Ishikawa (cell line): ENCODE results near the gene DECR2.

Experiments
- CEBPB ChIP-seq: IDR thresholded peaks from 2 replicates; pipeline ENCODE4 v1.6.1; 2012
- CREB1 ChIP-seq: IDR thresholded peaks from 2 replicates; pipeline ENCODE4 v1.6.1; 2012; ENCODE audit warnings: low read depth
- EGR1 ChIP-seq: IDR thresholded peaks from 2 replicates; pipeline ENCODE4 v1.6.1; 2012
- EP300 ChIP-seq: IDR thresholded peaks from 2 replicates; pipeline ENCODE4 v1.6.1; 2012; ENCODE audit warnings: borderline replicate concordance
- FOXM1 ChIP-seq: IDR thresholded peaks from 2 replicates; pipeline ENCODE4 v1.6.1; 2012; ENCODE audit warnings: low read depth, borderline replicate concordance
- NFIC ChIP-seq: IDR thresholded peaks from 2 replicates; pipeline ENCODE4 v1.6.1; 2012
- RAD21 ChIP-seq: IDR thresholded peaks from 2 replicates; pipeline ENCODE4 v1.6.1; 2012; ENCODE audit warnings: low read depth
- TAF1 ChIP-seq: IDR thresholded peaks from 2 replicates; pipeline ENCODE4 v1.6.1; 2012; ENCODE audit warnings: low read depth, mild to moderate bottlenecking
- TCF12 ChIP-seq: IDR thresholded peaks from 2 replicates; pipeline ENCODE4 v1.6.1; 2012; ENCODE audit warnings: low read depth
- TEAD4 ChIP-seq: IDR thresholded peaks from 2 replicates; pipeline ENCODE4 v1.6.1; 2012
- YY1 ChIP-seq: IDR thresholded peaks from 2 replicates; pipeline ENCODE4 v1.6.1; 2012; ENCODE audit warnings: low read depth
- ZBTB7A ChIP-seq: IDR thresholded peaks from 2 replicates; pipeline ENCODE4 v1.6.1; 2012; ENCODE audit warnings: low read depth
- TF ChIP-seq, protein P1 (sequence below): IDR thresholded peaks from 2 replicates; pipeline ENCODE4 v1.6.1; 2012
- TF ChIP-seq, protein P2 (sequence below): IDR thresholded peaks from 2 replicates; pipeline ENCODE4 v1.6.1; 2012
- TF ChIP-seq, protein P3 (sequence below): IDR thresholded peaks from 2 replicates; pipeline ENCODE4 v1.6.1; 2012; ENCODE audit warnings: low read depth, mild to moderate bottlenecking

Gene DECR2, protein sequence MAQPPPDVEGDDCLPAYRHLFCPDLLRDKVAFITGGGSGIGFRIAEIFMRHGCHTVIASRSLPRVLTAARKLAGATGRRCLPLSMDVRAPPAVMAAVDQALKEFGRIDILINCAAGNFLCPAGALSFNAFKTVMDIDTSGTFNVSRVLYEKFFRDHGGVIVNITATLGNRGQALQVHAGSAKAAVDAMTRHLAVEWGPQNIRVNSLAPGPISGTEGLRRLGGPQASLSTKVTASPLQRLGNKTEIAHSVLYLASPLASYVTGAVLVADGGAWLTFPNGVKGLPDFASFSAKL

DNA sequence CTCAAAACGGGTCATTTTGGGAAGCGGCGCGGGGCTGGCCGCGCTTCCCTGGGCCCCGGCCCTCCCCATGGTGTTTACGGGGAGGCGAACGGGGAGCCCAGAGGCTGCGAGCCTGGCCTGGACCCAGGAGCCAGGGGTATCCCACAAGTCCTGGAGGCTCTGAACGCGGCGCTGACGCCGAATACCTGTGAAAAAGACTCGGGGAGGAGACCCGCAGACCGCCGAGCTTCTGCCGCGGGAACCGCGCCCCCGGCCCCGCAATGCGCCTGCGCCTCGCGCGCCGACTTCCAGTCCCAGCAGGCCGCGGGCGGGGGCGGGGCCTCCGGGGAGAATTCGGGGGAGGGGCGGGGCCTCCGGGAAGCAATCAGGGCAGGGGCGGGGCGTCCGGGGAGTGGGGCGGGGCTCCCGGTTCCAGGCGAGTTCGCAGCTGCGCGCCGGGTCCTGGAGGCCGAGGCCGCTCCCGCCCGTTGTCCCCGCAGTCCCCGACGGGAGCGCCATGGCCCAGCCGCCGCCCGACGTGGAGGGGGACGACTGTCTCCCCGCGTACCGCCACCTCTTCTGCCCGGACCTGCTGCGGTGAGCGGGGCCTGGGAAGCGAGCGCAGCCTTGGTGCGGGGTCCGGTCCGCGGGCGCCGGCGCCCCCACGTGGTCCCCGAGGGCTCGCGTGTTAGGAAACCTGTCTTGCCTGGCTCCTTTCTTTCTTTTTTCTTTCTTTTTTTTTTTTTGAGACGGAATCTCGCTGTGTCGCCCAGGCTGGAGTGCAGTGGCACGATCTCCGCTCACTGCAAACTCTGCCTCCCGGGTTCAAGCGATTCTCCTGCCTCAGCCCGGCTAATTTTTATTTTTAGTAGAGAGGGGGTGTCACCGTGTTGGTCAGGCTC, at the start of gene DECR2:
DECR2 (plus strand) TSS at position 418 of the 881 bp plus-strand sequence; CDS start at position 497, 79 bp downstream.
- TF ChIP-seq RAD21 (peak; percentile 19; the same call in 1 of the 2 replicates), YY1 (0 out of 2 replicates have a peak, but pooled peaks have one; percentile 56), EP300 (no peak), ZBTB7A (peak; percentile 9; the same call in 1 of the 2 replicates), TAF1 (peak; percentile 39), TEAD4 (no peak), FOXM1 (no peak), EGR1 (no peak), TCF12 (0 out of 2 replicates have a peak, but pooled peaks have one; percentile 21), NFIC (no peak), CEBPB (no peak), CREB1 (no peak)
- TF ChIP-seq, protein P1, sequence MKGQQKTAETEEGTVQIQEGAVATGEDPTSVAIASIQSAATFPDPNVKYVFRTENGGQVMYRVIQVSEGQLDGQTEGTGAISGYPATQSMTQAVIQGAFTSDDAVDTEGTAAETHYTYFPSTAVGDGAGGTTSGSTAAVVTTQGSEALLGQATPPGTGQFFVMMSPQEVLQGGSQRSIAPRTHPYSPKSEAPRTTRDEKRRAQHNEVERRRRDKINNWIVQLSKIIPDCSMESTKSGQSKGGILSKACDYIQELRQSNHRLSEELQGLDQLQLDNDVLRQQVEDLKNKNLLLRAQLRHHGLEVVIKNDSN, result peak; percentile 69
- TF ChIP-seq, protein P2, sequence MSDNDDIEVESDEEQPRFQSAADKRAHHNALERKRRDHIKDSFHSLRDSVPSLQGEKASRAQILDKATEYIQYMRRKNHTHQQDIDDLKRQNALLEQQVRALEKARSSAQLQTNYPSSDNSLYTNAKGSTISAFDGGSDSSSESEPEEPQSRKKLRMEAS, result peak; percentile 85
- TF ChIP-seq, protein P3, sequence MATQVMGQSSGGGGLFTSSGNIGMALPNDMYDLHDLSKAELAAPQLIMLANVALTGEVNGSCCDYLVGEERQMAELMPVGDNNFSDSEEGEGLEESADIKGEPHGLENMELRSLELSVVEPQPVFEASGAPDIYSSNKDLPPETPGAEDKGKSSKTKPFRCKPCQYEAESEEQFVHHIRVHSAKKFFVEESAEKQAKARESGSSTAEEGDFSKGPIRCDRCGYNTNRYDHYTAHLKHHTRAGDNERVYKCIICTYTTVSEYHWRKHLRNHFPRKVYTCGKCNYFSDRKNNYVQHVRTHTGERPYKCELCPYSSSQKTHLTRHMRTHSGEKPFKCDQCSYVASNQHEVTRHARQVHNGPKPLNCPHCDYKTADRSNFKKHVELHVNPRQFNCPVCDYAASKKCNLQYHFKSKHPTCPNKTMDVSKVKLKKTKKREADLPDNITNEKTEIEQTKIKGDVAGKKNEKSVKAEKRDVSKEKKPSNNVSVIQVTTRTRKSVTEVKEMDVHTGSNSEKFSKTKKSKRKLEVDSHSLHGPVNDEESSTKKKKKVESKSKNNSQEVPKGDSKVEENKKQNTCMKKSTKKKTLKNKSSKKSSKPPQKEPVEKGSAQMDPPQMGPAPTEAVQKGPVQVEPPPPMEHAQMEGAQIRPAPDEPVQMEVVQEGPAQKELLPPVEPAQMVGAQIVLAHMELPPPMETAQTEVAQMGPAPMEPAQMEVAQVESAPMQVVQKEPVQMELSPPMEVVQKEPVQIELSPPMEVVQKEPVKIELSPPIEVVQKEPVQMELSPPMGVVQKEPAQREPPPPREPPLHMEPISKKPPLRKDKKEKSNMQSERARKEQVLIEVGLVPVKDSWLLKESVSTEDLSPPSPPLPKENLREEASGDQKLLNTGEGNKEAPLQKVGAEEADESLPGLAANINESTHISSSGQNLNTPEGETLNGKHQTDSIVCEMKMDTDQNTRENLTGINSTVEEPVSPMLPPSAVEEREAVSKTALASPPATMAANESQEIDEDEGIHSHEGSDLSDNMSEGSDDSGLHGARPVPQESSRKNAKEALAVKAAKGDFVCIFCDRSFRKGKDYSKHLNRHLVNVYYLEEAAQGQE, result no peak

DNA sequence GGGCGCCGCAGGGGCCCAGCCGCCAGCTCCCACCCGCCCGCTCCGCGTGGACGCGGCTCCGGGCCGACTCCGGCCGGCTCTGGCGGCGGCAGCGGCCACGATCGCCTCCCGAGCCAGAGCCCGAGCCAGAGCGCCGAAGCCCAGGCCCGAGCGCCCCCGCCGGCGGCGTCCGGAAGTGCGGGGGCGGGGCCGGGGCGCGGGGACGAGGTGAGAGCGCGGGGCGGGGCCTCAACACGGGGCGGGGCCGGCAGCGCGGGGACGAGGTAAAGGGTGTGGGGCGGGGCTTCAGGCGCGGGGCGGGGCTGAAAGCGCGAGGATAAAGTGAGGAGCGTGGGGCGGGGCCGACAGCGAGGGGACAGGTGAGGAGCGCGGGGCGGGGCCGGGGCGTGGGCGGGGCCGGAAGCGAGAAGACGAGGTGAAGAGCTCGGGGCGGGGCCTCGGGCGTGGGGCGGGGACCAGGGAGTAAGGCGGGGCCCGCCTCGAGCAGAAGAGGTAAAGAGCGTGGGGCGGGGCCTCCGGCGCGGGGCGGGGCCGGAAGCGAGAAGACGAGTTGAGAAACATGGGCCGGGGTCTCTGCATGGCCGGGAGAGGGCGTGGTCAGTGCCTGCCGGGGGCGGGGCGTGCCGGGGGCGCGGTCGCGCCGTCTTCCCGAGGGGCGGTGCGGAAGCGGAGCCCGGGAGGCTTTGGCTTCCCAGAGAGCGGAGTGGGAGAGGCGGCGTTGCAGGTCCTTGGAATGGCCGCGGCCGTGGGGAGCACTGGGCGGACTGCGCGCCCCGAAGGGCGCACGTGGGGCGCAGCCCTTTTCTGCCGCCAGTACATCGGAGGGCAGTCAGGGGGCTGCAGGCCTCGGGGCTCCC, 48.9 kb upstream of the DECR2 start, which contains the start of gene AXIN1:
AXIN1 (minus strand) TSS at position 177 of the 857 bp plus-strand sequence. CDS start 5,698 bp downstream, outside the sequence.
- TF ChIP-seq TAF1 (peak; percentile 54; the same call in 1 of the 2 replicates), EP300 (no peak), RAD21 (peak; percentile 49; the same call in 1 of the 2 replicates), CREB1 (no peak), ZBTB7A (no peak; the same call in 1 of the 2 replicates), TCF12 (0 out of 2 replicates have a peak, but pooled peaks have one; percentile 17), EGR1 (peak; percentile 43; the same call in 1 of the 2 replicates), NFIC (no peak), TEAD4 (no peak), YY1 (peak; percentile 76), CEBPB (no peak), FOXM1 (no peak)
- TF ChIP-seq, protein P1, result 0 out of 2 replicates have a peak, but pooled peaks have one; percentile 7
- TF ChIP-seq, protein P3, result no peak
- TF ChIP-seq, protein P2, result peak; percentile 60

DNA sequence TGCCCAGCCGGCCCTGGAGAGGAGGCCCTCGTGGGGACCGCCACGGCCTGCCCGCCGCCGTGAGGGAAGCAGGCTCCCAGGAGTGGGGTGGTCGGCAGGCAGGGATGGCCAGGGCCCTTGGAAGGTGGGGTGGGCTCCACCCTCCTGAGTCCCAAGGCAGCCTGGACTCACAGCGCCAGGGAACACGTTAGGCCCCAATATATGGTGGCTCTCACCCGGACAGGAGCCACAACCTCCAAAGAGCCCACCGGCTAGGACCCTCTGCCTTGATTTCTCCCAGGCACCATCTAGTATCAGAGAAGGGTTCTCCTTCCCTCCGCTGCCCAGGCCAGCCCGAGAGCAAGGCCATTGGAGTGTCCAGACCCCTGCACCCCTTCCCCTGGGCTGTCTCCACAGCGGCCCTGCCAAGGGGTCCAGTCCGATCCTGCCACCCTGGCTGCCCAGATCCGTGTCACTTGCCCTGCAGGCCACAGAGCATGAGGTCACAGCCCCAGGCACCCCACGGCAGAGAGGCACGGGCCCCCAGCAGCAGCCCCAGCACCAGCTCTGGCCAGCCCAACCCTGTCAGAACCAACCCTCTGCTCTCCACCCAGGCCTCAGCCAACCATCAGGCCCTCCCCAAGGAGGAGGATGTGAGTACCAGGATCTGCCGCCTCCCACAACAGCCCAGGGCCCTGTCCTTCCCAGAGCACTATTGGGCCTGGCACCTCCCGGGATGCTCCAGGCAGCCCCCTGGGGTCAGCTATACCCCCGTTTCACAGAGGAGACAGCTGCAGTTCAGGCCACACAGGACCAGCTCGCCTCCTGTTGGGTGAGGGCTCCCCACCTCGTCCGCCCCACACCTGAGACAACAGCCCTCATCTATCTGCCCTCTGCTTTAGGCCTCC, 48.0 kb upstream of the DECR2 start:
- no peak for TF ChIP-seq TCF12
- TF ChIP-seq, protein P1, result no peak
- no peak for TF ChIP-seq RAD21
- TF ChIP-seq TEAD4, result no peak
- no peak for TF ChIP-seq ZBTB7A
- no peak for TF ChIP-seq EP300
- TF ChIP-seq, protein P3, result no peak
- TF ChIP-seq FOXM1, result no peak
